K562 (cell line): ENCODE data around the gene ARHGAP28. TPM values are rescaled to one million over a fixed set of nuclear protein-coding genes. Genes with fewer than 3 reads are reported as not detected.

Source experiments
- CBFB ChIP-seq: sonication (generic); formaldehyde crosslinking; IDR thresholded peaks from 2 replicates; pipeline ENCODE4 v1.4.0; 2020; ENCODE audit warnings: mild to moderate bottlenecking, missing genetic modification reagents
- RBM15 ChIP-seq: fragments of 200-400 bp; formaldehyde crosslinking; IDR thresholded peaks from 2 replicates; pipeline ENCODE4 v1.6.1; 2018; ENCODE audit warnings: mild to moderate bottlenecking, low read length, moderate library complexity; ENCODE audit not compliant: insufficient read depth
- SMARCC2 ChIP-seq: fragments of 450-650 bp; IDR thresholded peaks from 2 replicates; pipeline ENCODE4 v1.6.1; 2017; ENCODE audit warnings: antibody characterized with exemption, moderate library complexity, mild to moderate bottlenecking, low read depth
- TSC22D4 ChIP-seq: fragments of 450-650 bp; IDR thresholded peaks from 2 replicates; pipeline ENCODE4 v1.6.1; 2016; ENCODE audit warnings: missing genetic modification characterization, missing biosample characterization, control low read depth
- ZNF431 ChIP-seq: sonication (generic); formaldehyde crosslinking; IDR thresholded peaks from 2 replicates; pipeline ENCODE4 v1.8.0; 2022; ENCODE audit warnings: mild to moderate bottlenecking, missing genetic modification reagents
- polyA plus RNA-seq, 8 experiments: library from polyadenylated mRNA; depleted of rRNA in 4 of 8; stranded (reverse) in 5 of 8; unstranded in 3 of 8; fragments of >200 nt; fragmentation: Nextera tagmentation in 2 of 8; fragmentation: Illumina TruSeq in 1 of 8; extraction: Ambion mirVana in 2 of 8; extraction: Trizol in 1 of 8; gene quantifications; 2 replicates each; pipeline versions ENCODE4 v1.2.1 to v1.2.3, GENCODE V29; 2011 to 2014; ENCODE audit warnings: inconsistent platforms in 1 of 8, missing spikeins in 1 of 8
- total RNA-seq, 7 experiments: library from RNA; depleted of rRNA in 6 of 7; stranded (reverse); fragments of >200 nt in 6 of 7; fragmentation: Illumina TruSeq in 2 of 7; extraction: Trizol in 2 of 7; gene quantifications; 2 replicates each; pipeline versions ENCODE4 v1.2.1 to v1.2.3, GENCODE V29; 2011 to 2021; ENCODE audit warnings: low replicate concordance in 1 of 7
- TF ChIP-seq, protein P1 (sequence below), 3 experiments: fragments of 200-800 bp in 1 of 3; sonication (Bioruptor generic) in 1 of 3; sonication (generic) in 1 of 3; formaldehyde crosslinking in 1 of 3; IDR thresholded peaks; 2 replicates each; pipeline versions ENCODE4 v1.6.1 to v1.8.0; 2016 to 2022; ENCODE audit warnings: mild to moderate bottlenecking in 2 of 3, missing compliant biosample characterization in 2 of 3, missing genetic modification characterization in 2 of 3, missing genetic modification reagents in 1 of 3
- TF ChIP-seq, protein P2 (sequence below): fragments of 250-450 bp; sonication (Bioruptor Pico); IDR thresholded peaks from 2 replicates; pipeline ENCODE4 v1.5.0; 2021; ENCODE audit warnings: mild to moderate bottlenecking, moderate library complexity
- TF ChIP-seq, protein P3 (sequence below): fragments of 450-650 bp; conservative IDR thresholded peaks from 2 replicates; pipeline ENCODE4 v1.6.1; 2016; ENCODE audit warnings: missing genetic modification characterization, low read depth, mild to moderate bottlenecking, missing compliant biosample characterization, moderate library complexity
- TF ChIP-seq, protein P4 (sequence below): sonication (generic); formaldehyde crosslinking; IDR thresholded peaks from 2 replicates; pipeline ENCODE4 v1.8.0; 2022; ENCODE audit warnings: mild to moderate bottlenecking, missing genetic modification reagents
- TF ChIP-seq, protein P5 (sequence below): IDR thresholded peaks from 2 replicates; pipeline ENCODE4 v1.6.1; 2011; ENCODE audit warnings: borderline replicate concordance, low read depth, mild to moderate bottlenecking, moderate library complexity, low read length; ENCODE audit not compliant: insufficient read depth, poor library complexity, severe bottlenecking

ARHGAP28 gene
- total and polyA plus RNA-seq, 9 of the 15 experiments (the other 6 are each of a cell fraction or from before 2014, with no cell fraction given) = 0.93 to 5.9 (median 5.0) TPM

DNA sequence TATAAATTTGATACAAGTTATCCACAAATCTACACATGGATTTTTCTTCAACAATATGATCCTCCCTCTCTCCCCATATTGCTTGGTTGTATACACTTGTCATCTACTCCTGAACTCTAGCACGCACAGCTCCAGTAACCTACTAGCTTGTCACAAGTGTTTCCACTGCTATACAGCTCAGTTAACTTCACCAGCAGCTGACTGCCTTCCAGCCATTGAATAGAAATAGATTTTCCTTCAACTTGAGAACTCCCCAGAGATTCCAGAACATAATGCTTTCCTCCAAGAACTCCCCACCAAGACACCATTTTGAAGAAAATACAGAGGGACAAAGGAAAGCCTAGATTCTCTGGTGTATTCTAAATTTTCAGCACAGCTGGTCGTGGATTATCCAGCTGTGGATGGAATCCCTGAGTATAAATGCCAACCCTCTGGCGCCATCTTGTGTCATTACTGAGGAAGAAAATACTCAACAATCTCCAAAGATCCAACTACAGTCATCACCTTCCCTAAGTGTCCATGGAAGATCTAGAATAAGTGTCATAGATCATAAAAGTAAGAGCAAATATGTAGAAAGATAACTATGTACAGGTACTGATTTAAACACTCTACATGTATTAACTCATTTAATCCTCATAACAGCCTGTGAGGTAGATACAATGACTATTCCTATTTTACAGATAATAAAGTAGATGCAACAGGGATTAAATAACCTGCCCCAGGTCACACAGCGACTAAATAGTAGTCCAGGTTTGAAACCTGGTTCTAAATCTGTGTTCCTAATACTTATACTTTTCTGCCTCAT is 156.7 kb downstream of the ARHGAP28 start (continued):
- TF ChIP-seq, protein P1, sequence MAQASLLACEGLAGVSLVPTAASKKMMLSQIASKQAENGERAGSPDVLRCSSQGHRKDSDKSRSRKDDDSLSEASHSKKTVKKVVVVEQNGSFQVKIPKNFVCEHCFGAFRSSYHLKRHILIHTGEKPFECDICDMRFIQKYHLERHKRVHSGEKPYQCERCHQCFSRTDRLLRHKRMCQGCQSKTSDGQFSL (CRISPR knock-in tag; IDR thresholded peaks at IDR 0.05) = no peak
- TF ChIP-seq, protein P1 (tag; IDR thresholded peaks at IDR 0.05) = no peak
- TF ChIP-seq, protein P2, sequence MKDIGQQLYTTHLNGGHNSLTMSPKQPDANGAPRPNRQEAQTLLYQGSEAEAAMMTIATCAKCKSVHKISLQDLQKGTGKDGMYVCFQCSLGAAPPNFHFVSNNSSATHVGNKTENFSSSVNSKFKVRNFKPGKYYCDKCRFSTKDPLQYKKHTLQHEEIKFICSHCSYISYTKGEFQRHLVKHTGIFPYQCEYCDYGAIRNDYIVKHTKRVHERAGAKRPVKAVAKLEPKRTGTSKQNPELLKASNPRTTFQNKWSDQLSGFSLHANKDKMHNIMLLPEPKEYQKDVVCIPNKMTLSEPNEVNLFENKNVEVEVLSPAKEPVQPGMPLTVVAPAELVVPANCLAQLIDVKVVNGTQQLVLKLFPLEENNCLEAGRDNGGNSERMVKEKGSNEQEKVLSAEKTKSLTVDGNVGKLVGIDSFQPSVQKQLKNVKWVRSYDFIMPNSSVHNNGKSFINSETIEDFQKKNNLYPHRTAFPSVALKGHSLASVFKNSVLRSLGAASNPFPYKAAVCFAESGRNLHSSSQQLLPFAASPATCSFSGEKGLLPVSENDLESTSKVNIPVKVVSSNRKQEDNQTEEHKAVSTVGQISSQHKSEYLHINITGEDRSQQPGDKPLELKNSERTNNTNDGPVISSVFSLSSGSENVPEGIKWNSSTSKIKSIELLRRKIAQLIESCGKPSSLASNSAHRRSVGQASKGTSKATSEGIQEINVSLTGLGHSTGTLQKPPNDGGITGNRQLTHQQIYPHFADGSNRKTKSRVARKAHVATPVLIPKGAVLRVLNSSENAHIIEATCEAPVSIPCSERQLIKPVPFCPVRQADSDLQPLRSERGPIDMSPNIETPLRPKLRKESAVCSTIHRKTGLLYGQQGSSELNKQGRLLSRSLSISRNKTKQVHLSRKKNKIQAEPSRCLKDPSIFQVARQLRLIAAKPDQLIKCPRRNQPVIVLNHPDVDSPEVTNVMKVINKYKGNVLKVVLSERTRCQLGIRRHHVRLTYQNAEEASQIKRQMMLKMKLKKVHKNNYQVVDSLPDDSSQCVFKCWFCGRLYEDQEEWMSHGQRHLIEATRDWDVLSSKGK (CRISPR knock-in tag) = no peak
- no peak for TF ChIP-seq ZNF431 (CRISPR knock-in tag)
- TF ChIP-seq CBFB = no peak
- no peak for TF ChIP-seq TSC22D4 (tag)
- no peak for TF ChIP-seq RBM15
- TF ChIP-seq, protein P3, sequence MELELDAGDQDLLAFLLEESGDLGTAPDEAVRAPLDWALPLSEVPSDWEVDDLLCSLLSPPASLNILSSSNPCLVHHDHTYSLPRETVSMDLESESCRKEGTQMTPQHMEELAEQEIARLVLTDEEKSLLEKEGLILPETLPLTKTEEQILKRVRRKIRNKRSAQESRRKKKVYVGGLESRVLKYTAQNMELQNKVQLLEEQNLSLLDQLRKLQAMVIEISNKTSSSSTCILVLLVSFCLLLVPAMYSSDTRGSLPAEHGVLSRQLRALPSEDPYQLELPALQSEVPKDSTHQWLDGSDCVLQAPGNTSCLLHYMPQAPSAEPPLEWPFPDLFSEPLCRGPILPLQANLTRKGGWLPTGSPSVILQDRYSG = no peak
- TF ChIP-seq, protein P4, sequence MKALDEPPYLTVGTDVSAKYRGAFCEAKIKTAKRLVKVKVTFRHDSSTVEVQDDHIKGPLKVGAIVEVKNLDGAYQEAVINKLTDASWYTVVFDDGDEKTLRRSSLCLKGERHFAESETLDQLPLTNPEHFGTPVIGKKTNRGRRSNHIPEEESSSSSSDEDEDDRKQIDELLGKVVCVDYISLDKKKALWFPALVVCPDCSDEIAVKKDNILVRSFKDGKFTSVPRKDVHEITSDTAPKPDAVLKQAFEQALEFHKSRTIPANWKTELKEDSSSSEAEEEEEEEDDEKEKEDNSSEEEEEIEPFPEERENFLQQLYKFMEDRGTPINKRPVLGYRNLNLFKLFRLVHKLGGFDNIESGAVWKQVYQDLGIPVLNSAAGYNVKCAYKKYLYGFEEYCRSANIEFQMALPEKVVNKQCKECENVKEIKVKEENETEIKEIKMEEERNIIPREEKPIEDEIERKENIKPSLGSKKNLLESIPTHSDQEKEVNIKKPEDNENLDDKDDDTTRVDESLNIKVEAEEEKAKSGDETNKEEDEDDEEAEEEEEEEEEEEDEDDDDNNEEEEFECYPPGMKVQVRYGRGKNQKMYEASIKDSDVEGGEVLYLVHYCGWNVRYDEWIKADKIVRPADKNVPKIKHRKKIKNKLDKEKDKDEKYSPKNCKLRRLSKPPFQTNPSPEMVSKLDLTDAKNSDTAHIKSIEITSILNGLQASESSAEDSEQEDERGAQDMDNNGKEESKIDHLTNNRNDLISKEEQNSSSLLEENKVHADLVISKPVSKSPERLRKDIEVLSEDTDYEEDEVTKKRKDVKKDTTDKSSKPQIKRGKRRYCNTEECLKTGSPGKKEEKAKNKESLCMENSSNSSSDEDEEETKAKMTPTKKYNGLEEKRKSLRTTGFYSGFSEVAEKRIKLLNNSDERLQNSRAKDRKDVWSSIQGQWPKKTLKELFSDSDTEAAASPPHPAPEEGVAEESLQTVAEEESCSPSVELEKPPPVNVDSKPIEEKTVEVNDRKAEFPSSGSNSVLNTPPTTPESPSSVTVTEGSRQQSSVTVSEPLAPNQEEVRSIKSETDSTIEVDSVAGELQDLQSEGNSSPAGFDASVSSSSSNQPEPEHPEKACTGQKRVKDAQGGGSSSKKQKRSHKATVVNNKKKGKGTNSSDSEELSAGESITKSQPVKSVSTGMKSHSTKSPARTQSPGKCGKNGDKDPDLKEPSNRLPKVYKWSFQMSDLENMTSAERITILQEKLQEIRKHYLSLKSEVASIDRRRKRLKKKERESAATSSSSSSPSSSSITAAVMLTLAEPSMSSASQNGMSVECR (CRISPR knock-in tag) = no peak
- no peak for TF ChIP-seq SMARCC2
- TF ChIP-seq, protein P5, sequence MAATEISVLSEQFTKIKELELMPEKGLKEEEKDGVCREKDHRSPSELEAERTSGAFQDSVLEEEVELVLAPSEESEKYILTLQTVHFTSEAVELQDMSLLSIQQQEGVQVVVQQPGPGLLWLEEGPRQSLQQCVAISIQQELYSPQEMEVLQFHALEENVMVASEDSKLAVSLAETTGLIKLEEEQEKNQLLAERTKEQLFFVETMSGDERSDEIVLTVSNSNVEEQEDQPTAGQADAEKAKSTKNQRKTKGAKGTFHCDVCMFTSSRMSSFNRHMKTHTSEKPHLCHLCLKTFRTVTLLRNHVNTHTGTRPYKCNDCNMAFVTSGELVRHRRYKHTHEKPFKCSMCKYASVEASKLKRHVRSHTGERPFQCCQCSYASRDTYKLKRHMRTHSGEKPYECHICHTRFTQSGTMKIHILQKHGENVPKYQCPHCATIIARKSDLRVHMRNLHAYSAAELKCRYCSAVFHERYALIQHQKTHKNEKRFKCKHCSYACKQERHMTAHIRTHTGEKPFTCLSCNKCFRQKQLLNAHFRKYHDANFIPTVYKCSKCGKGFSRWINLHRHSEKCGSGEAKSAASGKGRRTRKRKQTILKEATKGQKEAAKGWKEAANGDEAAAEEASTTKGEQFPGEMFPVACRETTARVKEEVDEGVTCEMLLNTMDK = no peak
